C4-2B (cell line): ENCODE data around the gene NAA25.
"Not testable (repeated sequence)": the region's sequence is repeated elsewhere in the genome, so short reads cannot be mapped to it uniquely, and the experiment has no call there.

ENCODE experiments used
- H3K27ac ChIP-seq: fragments of 450-650 bp; 2 replicates; pipeline ENCODE4 v1.5.1; 2017
- CTCF ChIP-seq: fragments of 450-650 bp; conservative IDR thresholded peaks from 2 replicates; pipeline ENCODE4 v1.5.1; 2017; ENCODE audit warnings: mild to moderate bottlenecking
- ZFX ChIP-seq: fragments of 450-650 bp; IDR thresholded peaks from 2 replicates; pipeline ENCODE4 v1.6.1; 2017

The NAA25 gene

GRCh38 chr12:112001576-112001975 lies 107.0 kb downstream of the NAA25 start:
- no peak for TF ChIP-seq CTCF
- TF ChIP-seq ZFX, result no peak
- H3K27ac ChIP-seq, result no peak overlapping the region

DNA sequence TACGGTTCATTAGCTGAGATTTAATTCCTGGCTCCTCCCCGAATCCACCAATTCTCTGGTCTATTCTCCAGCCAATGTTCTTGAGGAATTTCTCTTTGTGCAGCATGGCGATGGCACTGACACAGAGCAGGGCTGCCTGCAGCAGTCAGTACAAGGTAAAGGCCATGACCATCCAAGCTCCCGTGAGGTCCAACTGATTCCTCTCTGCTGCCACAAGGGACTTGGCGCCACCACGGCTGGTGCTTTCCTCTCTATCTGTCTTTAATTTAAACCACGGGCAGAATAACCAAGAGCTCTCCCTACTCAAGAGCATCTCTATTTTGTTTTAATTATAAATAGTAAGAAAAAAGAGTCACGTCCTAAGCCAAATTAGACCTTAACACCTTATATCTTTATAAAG lies 107.8 kb downstream of the NAA25 start:
- no peak overlapping the region for H3K27ac ChIP-seq
- TF ChIP-seq ZFX (no peak), CTCF (no peak)

DNA sequence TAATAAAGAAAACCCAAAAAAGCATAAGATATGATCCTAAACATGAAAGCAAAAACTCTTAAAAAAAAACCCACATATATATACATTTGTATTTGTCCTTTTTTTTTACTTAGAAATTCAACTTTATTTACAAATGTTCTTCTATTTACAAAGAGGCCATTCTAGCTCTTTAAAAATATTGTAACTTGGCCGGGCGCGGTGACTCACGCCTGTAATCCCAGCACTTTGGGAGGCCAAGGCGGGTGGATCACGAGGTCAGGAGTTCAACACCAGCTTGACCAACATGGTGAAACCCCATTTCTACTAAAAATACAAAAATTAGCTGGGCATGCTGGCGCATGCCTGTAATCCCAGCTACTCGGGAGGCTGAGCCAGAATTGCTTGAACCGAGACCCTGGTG lies 109.5 kb downstream of the NAA25 start:
- H3K27ac ChIP-seq, result not testable (repeated sequence)

GRCh38 chr12:111998015-111998414 lies 110.6 kb downstream of the NAA25 start:
- TF ChIP-seq CTCF (no peak), ZFX (no peak)

DNA sequence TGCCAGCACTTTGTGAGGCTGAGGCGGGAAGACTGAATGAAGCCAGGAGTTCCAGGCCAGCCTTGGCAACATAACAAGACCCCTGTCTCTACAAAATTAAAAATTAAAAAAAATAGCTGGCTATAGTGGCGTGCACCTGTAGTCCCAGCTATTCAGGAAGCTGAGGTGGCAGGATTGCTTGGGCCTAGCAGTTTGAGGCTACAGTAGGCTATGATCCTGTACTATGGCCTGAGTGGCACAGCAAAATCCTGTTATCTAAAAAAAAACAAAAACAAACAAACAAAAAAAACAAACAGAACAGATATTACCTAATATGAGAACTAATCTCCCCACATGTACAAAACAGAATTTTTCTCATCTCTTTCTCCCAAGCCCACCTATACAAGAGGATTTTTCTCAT lies 111.3 kb downstream of the NAA25 start:
- no peak overlapping the region for H3K27ac ChIP-seq
- TF ChIP-seq CTCF, result no peak
- TF ChIP-seq ZFX, result no peak

More at GRCh38 chr12:111998015-111998414, 110.6 kb downstream of the NAA25 start:
- H3K27ac ChIP-seq, result no peak overlapping the region

GRCh38 chr12:111995782-111996480 lies 112.7 kb downstream of the NAA25 start:
- H3K27ac ChIP-seq, result peak overlapping the region; percentile 21; the same call in 1 of the 2 replicates

DNA sequence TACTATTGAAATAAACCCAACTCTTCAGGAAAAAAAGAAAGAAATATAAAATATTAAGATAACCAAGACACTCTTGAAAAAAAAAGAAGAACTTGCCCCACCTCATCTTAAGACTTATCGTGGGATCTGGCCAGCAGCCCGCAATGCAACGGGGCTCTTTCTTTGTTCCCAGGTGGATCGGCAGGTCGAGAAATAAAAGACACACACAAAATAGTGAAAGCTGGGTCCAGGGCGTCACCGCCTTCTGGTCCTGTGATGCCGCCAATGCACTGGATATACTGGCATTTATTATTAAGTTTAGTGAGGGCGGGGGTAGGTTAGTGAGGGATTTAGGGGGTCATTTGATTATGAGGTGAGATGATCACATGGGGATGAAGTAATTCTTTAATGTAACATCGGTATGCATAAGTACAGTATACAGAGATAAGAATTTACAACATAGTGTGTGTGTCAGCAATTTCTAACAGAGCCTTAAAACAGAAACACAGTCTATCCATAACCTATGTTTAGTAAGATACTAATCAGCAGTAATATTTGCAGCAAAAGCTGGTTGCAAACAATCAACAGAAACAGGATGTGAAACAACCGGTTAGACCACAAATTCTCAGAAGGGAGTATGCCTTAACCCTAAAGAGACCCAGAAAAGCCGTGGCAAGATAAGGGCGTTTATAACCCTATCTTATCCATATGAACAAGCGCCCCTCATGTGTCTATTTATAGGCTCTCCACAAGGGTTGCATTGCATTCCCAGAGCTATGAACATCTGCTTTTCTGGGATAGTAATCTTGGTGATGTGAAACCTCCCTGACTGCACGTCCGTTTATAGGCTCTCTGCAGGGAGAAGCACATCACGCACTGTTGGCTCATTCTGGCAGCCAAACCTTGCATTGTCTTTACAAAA lies 114.1 kb downstream of the NAA25 start:
- H3K27ac ChIP-seq, result peak overlapping the region; percentile 57

More at GRCh38 chr12:111995782-111996480, 112.7 kb downstream of the NAA25 start:
- TF ChIP-seq CTCF, result no peak
- TF ChIP-seq ZFX, result no peak

GRCh38 chr12:111993292-111994150 lies 115.1 kb downstream of the NAA25 start:
- TF ChIP-seq CTCF, result no peak
- TF ChIP-seq ZFX, result no peak
- no peak overlapping the region; the same call in none of the 2 replicates for H3K27ac ChIP-seq
